Smooth muscle cell (in vitro differentiated cells): ENCODE data around the gene TMEM69. TPM values are rescaled to one million over a fixed set of nuclear protein-coding genes. Genes with fewer than 3 reads are reported as not detected.

Experiments
- DNase-seq: peaks from one replicate; lab custom pipeline; 2025; ENCODE audit not compliant: unreplicated experiment; lab: John Stamatoyannopoulos, UW
- H2AFZ ChIP-seq: fragments of 200-600 bp; sonication (generic); 2 replicates; pipeline ENCODE4 v1.6.0; 2016; ENCODE audit warnings: antibody characterized with exemption, low read depth, mild to moderate bottlenecking
- H3F3A ChIP-seq: fragments of 200-600 bp; sonication (generic); 2 replicates; pipeline ENCODE4 v1.6.0; 2017; ENCODE audit warnings: antibody characterized with exemption, low read depth
- H3K27ac ChIP-seq: fragments of 200-600 bp; sonication (generic); 2 replicates; pipeline ENCODE4 v1.5.1; 2016; ENCODE audit warnings: low read depth, mild to moderate bottlenecking
- H3K27me3 ChIP-seq: fragments of 200-600 bp; sonication (generic); 2 replicates; pipeline ENCODE4 v1.6.1; 2016; ENCODE audit warnings: low read depth, mild to moderate bottlenecking
- H3K36me3 ChIP-seq: fragments of 200-600 bp; sonication (generic); 2 replicates; pipeline ENCODE4 v1.5.1; 2016; ENCODE audit warnings: low read depth
- H3K4me1 ChIP-seq: fragments of 200-600 bp; sonication (generic); 2 replicates; pipeline ENCODE4 v1.5.1; 2016; ENCODE audit warnings: low read depth
- H3K4me2 ChIP-seq: fragments of 200-600 bp; sonication (generic); 2 replicates; pipeline ENCODE4 v1.6.0; 2016; ENCODE audit warnings: mild to moderate bottlenecking
- H3K4me3 ChIP-seq: fragments of 200-600 bp; sonication (generic); 2 replicates; pipeline ENCODE4 v1.5.1; 2016; ENCODE audit warnings: mild to moderate bottlenecking
- H3K79me2 ChIP-seq: fragments of 200-600 bp; sonication (generic); 2 replicates; pipeline ENCODE4 v1.6.0; 2016; ENCODE audit warnings: low read depth, mild to moderate bottlenecking
- H3K9ac ChIP-seq: fragments of 200-600 bp; sonication (generic); 2 replicates; pipeline ENCODE4 v1.6.0; 2016; ENCODE audit warnings: low read depth
- H3K9me3 ChIP-seq: fragments of 200-600 bp; sonication (generic); replicated peaks from 2 replicates; pipeline ENCODE4 v1.5.1; 2016; ENCODE audit warnings: low read depth
- H4K20me1 ChIP-seq: fragments of 200-600 bp; sonication (generic); 2 replicates; pipeline ENCODE4 v1.6.0; 2016; ENCODE audit warnings: low read depth
- CTCF ChIP-seq: fragments of 200-600 bp; sonication (generic); IDR thresholded peaks from 2 replicates; pipeline ENCODE4 v1.5.1; 2017; ENCODE audit warnings: borderline replicate concordance, mild to moderate bottlenecking, antibody characterized with exemption; ENCODE audit not compliant: insufficient read depth, poor library complexity, severe bottlenecking
- WGBS: methylation state at CpG from one replicate; pipeline ENCODE4 v1.1.7; 2016; ENCODE audit warnings: low lambda C conversion rate; 5-methylcytosine and 5-hydroxymethylcytosine counted together
- polyA plus RNA-seq: library from polyadenylated mRNA; unstranded; fragments of >200 nt; fragmentation: Nextera tagmentation; extraction: Ambion mirVana; gene quantifications from 2 replicates; pipeline ENCODE4 v1.2.1, GENCODE V29; 2016
- total RNA-seq: library from RNA; depleted of rRNA; stranded (reverse); fragments of >200 nt; gene quantifications from 2 replicates; pipeline ENCODE4 v1.2.3, GENCODE V29; 2014

TMEM69 gene
- total and polyA plus RNA-seq, 2 experiments from 2014 or later: 16.7 to 19.4 TPM

GRCh38 chr1:45677751-45678245, 10.2 kb upstream of the TMEM69 start:
- H3K36me3 ChIP-seq: no peaks in the 10 kb centered on the region
- peaks cover 20% of the 10 kb centered on the region for H3K4me1 ChIP-seq
- peaks cover 100% of the 10 kb centered on the region for H3K79me2 ChIP-seq
- WGBS: 57% methylated on average over 3 of the region's 3 CpGs
- peak overlapping the region; percentile 8 for H3K4me2 ChIP-seq
- no peaks in the 10 kb centered on the region for H3K27me3 ChIP-seq
- no peaks in the 10 kb centered on the region for H3K9me3 ChIP-seq
- H3K27ac ChIP-seq: no peak overlapping the region
- H3K9ac ChIP-seq: no peak overlapping the region
- no peak for DNase-seq
- peaks cover 100% of the 10 kb centered on the region for H4K20me1 ChIP-seq
- no peak overlapping the region for H3K4me3 ChIP-seq
- TF ChIP-seq CTCF: no peak
- H3F3A ChIP-seq: no peaks in the 10 kb centered on the region
- no peak overlapping the region for H2AFZ ChIP-seq

GRCh38 chr1:45678489-45678888, 9.5 kb upstream of the TMEM69 start:
- H3K27ac ChIP-seq: peak overlapping the region; percentile 27
- H3K4me2 ChIP-seq: peak overlapping the region; percentile 8

GRCh38 chr1:45679123-45679522, 8.9 kb upstream of the TMEM69 start:
- Histone ChIP-seq H3K4me2 (no peak overlapping the region), H3K36me3 (no peaks in the 10 kb centered on the region), H3K4me1 (peaks cover 21% of the 10 kb centered on the region), H3K4me3 (no peak overlapping the region), H2AFZ (no peak overlapping the region), H3K9ac (no peak overlapping the region), H3K79me2 (peaks cover 100% of the 10 kb centered on the region), H3K27me3 (no peaks in the 10 kb centered on the region), H3K27ac (peak overlapping the region; percentile 27), H3K9me3 (no peaks in the 10 kb centered on the region), H3F3A (no peaks in the 10 kb centered on the region), H4K20me1 (peaks cover 100% of the 10 kb centered on the region)
- 53% methylated on average over 3 of the region's 3 CpGs for WGBS
- no peak for TF ChIP-seq CTCF
- no peak for DNase-seq

More at GRCh38 chr1:45678489-45678888, 9.5 kb upstream of the TMEM69 start:
- no peak for TF ChIP-seq CTCF
- no peak for DNase-seq
- Histone ChIP-seq H3F3A (no peaks in the 10 kb centered on the region), H3K9me3 (no peaks in the 10 kb centered on the region), H2AFZ (no peak overlapping the region), H3K79me2 (peaks cover 100% of the 10 kb centered on the region), H3K36me3 (no peaks in the 10 kb centered on the region), H3K9ac (no peak overlapping the region), H3K4me1 (peaks cover 21% of the 10 kb centered on the region), H4K20me1 (peaks cover 100% of the 10 kb centered on the region), H3K4me3 (no peak overlapping the region), H3K27me3 (no peaks in the 10 kb centered on the region)

GRCh38 chr1:45682942-45683341, 5.0 kb upstream of the TMEM69 start:
- DNase-seq: no peak
- no peak overlapping the region for H3K27ac ChIP-seq
- H4K20me1 ChIP-seq: peaks cover 74% of the 10 kb centered on the region
- H3K4me2 ChIP-seq: peak overlapping the region; percentile 4
- no peaks in the 10 kb centered on the region for H3K36me3 ChIP-seq
- no peaks in the 10 kb centered on the region for H3K9me3 ChIP-seq
- 91% methylated on average over 6 of the region's 6 CpGs for WGBS
- H2AFZ ChIP-seq: no peak overlapping the region
- no peaks in the 10 kb centered on the region for H3K27me3 ChIP-seq
- TF ChIP-seq CTCF: no peak
- H3K4me1 ChIP-seq: peaks cover 37% of the 10 kb centered on the region
- H3K9ac ChIP-seq: no peak overlapping the region
- peaks cover 83% of the 10 kb centered on the region for H3K79me2 ChIP-seq
- no peak overlapping the region for H3K4me3 ChIP-seq
- peaks cover 6% of the 10 kb centered on the region for H3F3A ChIP-seq
